CD8-positive, alpha-beta memory T cell (primary cell): ENCODE measurements around the gene NPFFR1. TPM values are rescaled to one million over a fixed set of nuclear protein-coding genes. Genes with fewer than 3 reads are reported as not detected.

Source experiments
- CTCF ChIA-PET: fragments of 350-600 bp; sonication (Branson Sonifier 250); formaldehyde crosslinking; loops from one replicate; lab custom pipeline; 2021; ENCODE audit warnings: antibody characterized with exemption; lab: Charles Lee
- POLR2A ChIA-PET: fragments of 350-600 bp; sonication (Branson Sonifier 250); formaldehyde crosslinking; loops from one replicate; lab custom pipeline; 2021; ENCODE audit warnings: antibody characterized with exemption; lab: Charles Lee
- DNase-seq, 5 donors: peaks; one replicate each; pipeline versions ENCODE4 v3.0.0 to v3.0.0-alpha.2; 2020 to 2022; ENCODE audit warnings: mixed read lengths in 1 of 5
- H3K27ac ChIP-seq: one replicate; pipeline ENCODE4 v1.7.0; 2013; ENCODE audit warnings: low read depth, mild to moderate bottlenecking, low read length, moderate library complexity
- H3K27me3 ChIP-seq: 2 replicates; pipeline ENCODE4 v1.7.0; 2013; ENCODE audit warnings: low read length, mild to moderate bottlenecking; ENCODE audit not compliant: insufficient read depth, poor library complexity, severe bottlenecking
- H3K36me3 ChIP-seq: 2 replicates; pipeline ENCODE4 v1.7.0; 2013; ENCODE audit warnings: mild to moderate bottlenecking, low read length, moderate library complexity; ENCODE audit not compliant: insufficient read depth
- H3K4me1 ChIP-seq: 2 replicates; pipeline ENCODE4 v1.7.0; 2013; ENCODE audit warnings: mild to moderate bottlenecking, low read length, moderate library complexity; ENCODE audit not compliant: insufficient read depth
- H3K4me3 ChIP-seq: 2 replicates; pipeline ENCODE4 v1.7.0; 2013; ENCODE audit warnings: mild to moderate bottlenecking, low read length
- H3K9me3 ChIP-seq: 2 replicates; pipeline ENCODE4 v1.7.0; 2013; ENCODE audit warnings: mild to moderate bottlenecking, low read length
- H3K27ac Mint-ChIP-seq, 8 donors: one replicate each; pipeline ENCODE4 v1.8.0; 2020 to 2021; ENCODE audit warnings: mixed read lengths in 8 of 8, mild to moderate bottlenecking in 6 of 8, inconsistent platforms in 3 of 8, moderate library complexity in 3 of 8
- H3K27me3 Mint-ChIP-seq, 2 donors: one replicate each; pipeline ENCODE4 v1.8.0; 2020 to 2021; ENCODE audit warnings: mixed read lengths in 2 of 2, mild to moderate bottlenecking in 1 of 2, moderate library complexity in 1 of 2
- H3K36me3 Mint-ChIP-seq, 3 donors: one replicate each; pipeline ENCODE4 v1.8.0; 2020 to 2021; ENCODE audit warnings: mixed read lengths in 3 of 3, inconsistent platforms in 1 of 3, mild to moderate bottlenecking in 1 of 3
- H3K4me1 Mint-ChIP-seq, 3 donors: one replicate each; pipeline ENCODE4 v1.8.0; 2020 to 2021; ENCODE audit warnings: mixed read lengths in 3 of 3, inconsistent platforms in 1 of 3, mild to moderate bottlenecking in 1 of 3
- H3K4me3 Mint-ChIP-seq, 7 donors: one replicate each; pipeline ENCODE4 v1.8.0; 2020 to 2021; ENCODE audit warnings: mixed read lengths in 7 of 7, mild to moderate bottlenecking in 6 of 7, moderate library complexity in 4 of 7, inconsistent platforms in 2 of 7
- H3K9me3 Mint-ChIP-seq, 5 donors: one replicate each; pipeline ENCODE4 v1.8.0; 2020 to 2022; ENCODE audit warnings: mixed read lengths in 5 of 5, mild to moderate bottlenecking in 3 of 5, moderate library complexity in 2 of 5, inconsistent platforms in 1 of 5
- polyA plus RNA-seq: library from polyadenylated mRNA; unstranded; fragments of 300-500 nt; fragmentation: Illumina TruSeq; gene quantifications from one replicate; pipeline ENCODE4 v1.2.3, GENCODE V29; 2021
- total RNA-seq, 2 experiments: library from RNA; stranded (reverse); gene quantifications; one replicate each; pipeline ENCODE4 v1.2.3, GENCODE V29; 2021

NPFFR1 gene
- total and polyA plus RNA-seq, 3 experiments from 2014 or later = not detected

DNA sequence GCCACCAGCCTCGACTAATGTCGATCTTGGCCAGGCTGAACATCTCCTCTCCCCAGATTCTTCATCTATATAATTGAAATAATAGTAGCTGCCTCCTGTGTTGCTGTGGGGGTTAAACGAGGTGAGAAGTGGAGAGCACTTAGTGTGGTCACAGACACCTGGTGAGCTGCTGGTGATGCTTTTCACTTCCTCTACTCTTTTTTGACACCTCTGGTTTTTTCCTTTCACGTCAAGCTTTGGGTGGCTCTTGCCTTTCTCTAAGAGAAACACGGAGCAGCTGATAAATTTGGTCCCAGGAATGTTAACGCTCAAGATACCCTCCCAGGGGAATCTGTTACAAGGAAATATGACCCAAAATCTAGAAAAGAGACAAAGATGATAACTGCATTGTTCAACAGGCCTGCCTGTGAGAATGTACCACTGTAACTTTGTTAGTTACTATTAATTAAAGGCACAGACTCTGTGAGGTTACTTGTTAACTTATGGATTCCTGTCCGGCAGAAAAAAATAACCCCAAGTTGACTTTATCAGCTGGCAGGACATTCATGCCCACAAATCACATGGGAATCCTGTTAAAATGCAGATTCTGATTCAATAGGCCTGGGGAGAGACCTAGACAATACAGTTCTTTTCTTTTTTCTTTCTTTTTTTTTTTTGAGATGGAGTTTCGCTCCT lies 9.5 kb upstream of the NPFFR1 start:
- no peak overlapping the region for H3K4me3 ChIP-seq
- peaks cover 3 to 8% of the 10 kb centered on the region in 2 donors for H3K27me3 Mint-ChIP-seq
- H3K9me3 ChIP-seq = no peaks in the 10 kb centered on the region
- H3K36me3 ChIP-seq = no peaks in the 10 kb centered on the region
- no peak for DNase-seq
- H3K27ac Mint-ChIP-seq = peak overlapping the region in 2 of 8 donors; percentile 5 to 40
- H3K4me3 Mint-ChIP-seq = no peak overlapping the region
- CTCF ChIA-PET = interaction anchor here (0.7 kb wide), 1 partner anchor 71 kb away, joined by 3 read pairs; no protein-coding TSS in a partner anchor
- POLR2A ChIA-PET = no interaction called here
- no peak overlapping the region for H3K27ac ChIP-seq
- H3K9me3 Mint-ChIP-seq = no peaks in the 10 kb centered on the region
- H3K36me3 Mint-ChIP-seq = no peaks in the 10 kb centered on the region
- H3K4me1 Mint-ChIP-seq = peaks cover 6 to 7% (median 6%) of the 10 kb centered on the region in 3 donors
- H3K27me3 ChIP-seq = no peaks in the 10 kb centered on the region
- no peaks in the 10 kb centered on the region for H3K4me1 ChIP-seq

GRCh38 chr10:70292004-70292403 lies 8.2 kb upstream of the NPFFR1 start:
- H3K9me3 ChIP-seq = no peaks in the 10 kb centered on the region
- H3K27me3 ChIP-seq = no peaks in the 10 kb centered on the region
- Mint-ChIP-seq H3K9me3 (no peaks in the 10 kb centered on the region), H3K4me1 (peaks cover 6 to 7% (median 6%) of the 10 kb centered on the region in 3 donors), H3K27ac (no peak overlapping the region), H3K4me3 (no peak overlapping the region), H3K27me3 (peaks cover 8 to 19% of the 10 kb centered on the region in 2 donors), H3K36me3 (no peaks in the 10 kb centered on the region)
- DNase-seq = no peak
- H3K36me3 ChIP-seq = no peaks in the 10 kb centered on the region
- H3K4me1 ChIP-seq = no peaks in the 10 kb centered on the region
- ChIA-PET POLR2A (no interaction called here), CTCF (no interaction called here)
- no peak overlapping the region for H3K27ac ChIP-seq
- no peak overlapping the region for H3K4me3 ChIP-seq

DNA sequence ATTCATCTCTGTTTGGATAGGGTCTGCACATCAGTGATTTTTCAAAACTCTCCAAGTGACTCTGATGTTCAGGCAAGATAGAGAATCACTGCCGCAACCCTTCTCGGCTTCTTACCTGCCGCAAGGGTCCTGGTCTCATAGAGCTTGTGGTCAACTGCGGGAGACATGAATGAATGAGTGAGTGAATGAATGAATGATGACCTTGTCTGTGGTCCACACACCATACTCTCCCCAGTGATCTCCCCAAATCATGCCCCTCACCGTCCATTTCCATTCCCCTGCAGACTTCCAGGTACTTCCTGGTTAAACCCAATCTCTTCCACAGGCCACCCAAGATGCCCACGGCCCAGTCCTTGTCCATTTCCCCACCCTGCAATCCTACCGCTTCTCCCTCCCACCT lies 5.9 kb upstream of the NPFFR1 start:
- CTCF ChIA-PET = no interaction called here
- Histone ChIP-seq H3K36me3 (no peaks in the 10 kb centered on the region), H3K27ac (no peak overlapping the region), H3K27me3 (peaks cover 7% of the 10 kb centered on the region), H3K4me3 (no peak overlapping the region), H3K4me1 (no peaks in the 10 kb centered on the region), H3K9me3 (no peaks in the 10 kb centered on the region)
- no peak for DNase-seq
- peaks cover 0 to under 1% (median 0%) of the 10 kb centered on the region in 3 donors for H3K36me3 Mint-ChIP-seq
- POLR2A ChIA-PET = no interaction called here
- no peak overlapping the region for H3K4me3 Mint-ChIP-seq
- H3K27ac Mint-ChIP-seq = peak overlapping the region in 1 of 8 donors; percentile 51
- H3K27me3 Mint-ChIP-seq = peaks cover 27 to 40% of the 10 kb centered on the region in 2 donors
- peaks cover 6 to 7% (median 6%) of the 10 kb centered on the region in 3 donors for H3K4me1 Mint-ChIP-seq
- peaks cover 0 to 2% (median 0%) of the 10 kb centered on the region in 5 donors for H3K9me3 Mint-ChIP-seq

DNA sequence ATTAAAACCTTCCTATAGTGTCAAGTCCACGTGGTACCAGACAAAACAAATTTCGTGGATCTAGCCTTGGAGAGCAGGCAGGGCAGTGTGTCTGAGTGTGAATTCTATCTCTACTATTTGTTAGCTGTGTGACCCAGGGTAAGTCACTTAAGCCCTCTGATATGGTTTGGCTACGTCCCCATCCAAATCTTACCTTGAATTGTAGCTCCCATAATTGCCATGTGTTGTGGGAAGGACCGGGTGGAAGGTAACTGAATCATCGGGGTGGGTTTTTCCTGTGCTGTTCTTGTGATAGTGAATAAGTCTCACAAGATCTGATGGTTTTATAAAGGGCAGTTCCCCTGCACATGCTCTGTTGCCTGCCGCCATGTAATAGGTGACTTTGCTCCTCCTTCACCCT lies 2.8 kb upstream of the NPFFR1 start:
- ChIA-PET CTCF (no interaction called here), POLR2A (no interaction called here)
- Mint-ChIP-seq H3K27ac (no peak overlapping the region), H3K4me1 (peaks cover 0 to 5% (median 0%) of the 10 kb centered on the region in 3 donors), H3K36me3 (peaks cover 0 to 5% (median 0%) of the 10 kb centered on the region in 3 donors), H3K4me3 (no peak overlapping the region), H3K9me3 (peaks cover 0 to 3% (median 2%) of the 10 kb centered on the region in 5 donors), H3K27me3 (peaks cover 38 to 65% of the 10 kb centered on the region in 2 donors)
- H3K4me1 ChIP-seq = no peaks in the 10 kb centered on the region
- no peaks in the 10 kb centered on the region for H3K9me3 ChIP-seq
- no peaks in the 10 kb centered on the region for H3K36me3 ChIP-seq
- peaks cover 14% of the 10 kb centered on the region for H3K27me3 ChIP-seq
- DNase-seq = no peak
- no peak overlapping the region for H3K27ac ChIP-seq
- no peak overlapping the region for H3K4me3 ChIP-seq

DNA sequence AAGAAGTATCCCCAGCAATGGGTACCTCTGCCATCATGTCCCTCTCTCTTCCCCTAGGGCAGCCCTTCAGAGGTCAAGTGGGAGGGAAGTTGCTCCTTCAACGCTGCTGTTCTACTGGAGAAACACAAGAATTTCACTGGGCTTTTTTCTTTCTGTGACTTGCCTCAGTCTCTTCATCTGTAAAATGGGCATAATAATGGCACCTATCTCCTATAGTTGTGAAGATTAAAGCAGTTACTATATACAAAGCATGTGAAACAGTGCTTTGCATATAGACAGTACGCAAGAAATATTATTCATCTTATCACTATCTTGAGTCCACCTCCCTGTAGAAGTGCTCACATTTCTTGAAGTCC lies 1.6 kb upstream of the NPFFR1 start:
- H3K27me3 ChIP-seq = peaks cover 14% of the 10 kb centered on the region
- H3K27ac Mint-ChIP-seq = no peak overlapping the region
- peaks cover 0 to 3% (median 2%) of the 10 kb centered on the region in 5 donors for H3K9me3 Mint-ChIP-seq
- no peak for DNase-seq
- peaks cover 0 to 5% (median 0%) of the 10 kb centered on the region in 3 donors for H3K4me1 Mint-ChIP-seq
- H3K4me3 ChIP-seq = no peak overlapping the region
- no peak overlapping the region for H3K27ac ChIP-seq
- H3K9me3 ChIP-seq = no peaks in the 10 kb centered on the region
- peaks cover 0 to 5% (median 1%) of the 10 kb centered on the region in 3 donors for H3K36me3 Mint-ChIP-seq
- peaks cover 41 to 73% of the 10 kb centered on the region in 2 donors for H3K27me3 Mint-ChIP-seq
- H3K4me1 ChIP-seq = no peaks in the 10 kb centered on the region
- no peaks in the 10 kb centered on the region for H3K36me3 ChIP-seq
- ChIA-PET POLR2A (no interaction called here), CTCF (interaction anchor here (0.8 kb wide), 1 partner anchor 12 kb away, joined by 4 read pairs; no protein-coding TSS in a partner anchor)
- H3K4me3 Mint-ChIP-seq = no peak overlapping the region

DNA sequence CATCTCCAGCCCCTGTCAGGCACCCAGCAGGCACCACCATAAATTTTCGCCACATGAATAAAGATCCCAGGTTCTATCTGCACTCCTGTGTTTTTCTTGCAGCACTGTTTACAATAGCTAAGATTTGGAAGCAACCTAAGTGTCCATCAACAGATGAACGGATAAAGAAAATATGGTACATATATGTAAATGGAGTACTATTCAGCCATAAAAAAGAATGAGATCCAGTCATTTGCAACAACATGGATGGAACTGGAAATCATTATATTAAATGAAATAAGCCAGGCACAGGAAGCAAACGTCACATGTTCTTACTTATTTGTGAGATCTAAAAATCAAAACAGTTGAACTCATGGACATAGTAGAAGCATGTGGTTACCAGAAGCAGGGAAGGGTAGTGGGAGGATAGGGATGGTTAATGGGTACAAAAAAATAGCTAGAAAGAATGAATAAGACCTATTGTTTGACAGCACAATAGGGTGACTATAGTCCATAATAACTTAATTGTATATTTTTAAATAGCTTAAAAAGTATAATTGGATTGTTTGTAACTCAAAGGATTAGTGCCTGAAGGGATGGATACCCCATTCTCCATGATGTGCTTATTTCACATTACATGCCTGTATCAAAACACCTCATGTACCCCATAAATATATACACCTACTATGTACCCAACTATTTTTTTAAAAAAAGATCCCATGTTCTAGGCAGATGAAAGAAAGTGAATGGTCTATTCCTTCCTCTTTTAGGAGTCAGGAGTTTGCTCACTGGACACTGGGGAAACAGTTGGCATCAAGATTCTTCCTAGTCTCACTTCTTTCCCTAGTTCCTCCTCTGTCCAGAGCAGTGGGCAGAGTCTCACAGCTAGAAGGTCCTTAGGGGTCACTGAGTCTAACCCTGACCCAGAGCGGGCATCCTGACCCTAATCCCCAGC lies 1.0 kb upstream of the NPFFR1 start:
- DNase-seq = no peak
- ChIA-PET CTCF (interaction anchor here (1.3 kb wide), 1 partner anchor 12 kb away, joined by 3 read pairs; no protein-coding TSS in a partner anchor), POLR2A (no interaction called here)
- Mint-ChIP-seq H3K4me3 (no peak overlapping the region), H3K9me3 (peaks cover 0 to 3% (median 2%) of the 10 kb centered on the region in 5 donors), H3K27ac (no peak overlapping the region), H3K4me1 (peaks cover 0 to 5% (median 0%) of the 10 kb centered on the region in 3 donors), H3K36me3 (peaks cover 0 to 5% (median 1%) of the 10 kb centered on the region in 3 donors), H3K27me3 (peaks cover 41 to 69% of the 10 kb centered on the region in 2 donors)
- H3K36me3 ChIP-seq = no peaks in the 10 kb centered on the region
- H3K9me3 ChIP-seq = no peaks in the 10 kb centered on the region
- no peak overlapping the region for H3K27ac ChIP-seq
- H3K4me1 ChIP-seq = no peaks in the 10 kb centered on the region
- no peak overlapping the region for H3K4me3 ChIP-seq
- H3K27me3 ChIP-seq = peaks cover 14% of the 10 kb centered on the region

DNA sequence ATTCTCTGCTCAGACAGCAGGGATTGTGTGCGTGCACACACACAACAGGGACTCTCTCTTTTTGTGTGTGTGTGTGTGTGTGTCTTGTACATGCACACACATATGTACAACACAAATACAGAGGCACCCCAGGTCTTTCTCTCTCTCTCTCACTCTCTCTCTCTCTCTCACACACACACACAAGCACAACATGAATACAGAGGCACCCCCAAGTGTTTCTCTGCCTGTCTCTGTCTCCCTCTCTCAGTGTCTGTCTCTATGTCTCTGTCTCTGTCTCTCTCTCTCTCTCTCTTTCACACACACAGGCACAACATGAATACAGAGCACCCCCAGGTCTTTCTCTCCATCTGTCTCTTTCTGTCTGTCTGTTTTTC lies 746 bp downstream of the NPFFR1 start:
- Histone ChIP-seq H3K4me3 (no peak overlapping the region), H3K4me1 (no peaks in the 10 kb centered on the region), H3K27me3 (peaks cover 14% of the 10 kb centered on the region), H3K27ac (no peak overlapping the region), H3K36me3 (no peaks in the 10 kb centered on the region), H3K9me3 (no peaks in the 10 kb centered on the region)
- POLR2A ChIA-PET = no interaction called here
- DNase-seq = no peak
- H3K9me3 Mint-ChIP-seq = peaks cover 0 to 3% (median 2%) of the 10 kb centered on the region in 5 donors
- CTCF ChIA-PET = no interaction called here
- no peak overlapping the region for H3K4me3 Mint-ChIP-seq
- peaks cover 0 to 5% (median 1%) of the 10 kb centered on the region in 3 donors for H3K36me3 Mint-ChIP-seq
- peaks cover 0 to 5% (median 0%) of the 10 kb centered on the region in 3 donors for H3K4me1 Mint-ChIP-seq
- peaks cover 41 to 63% of the 10 kb centered on the region in 2 donors for H3K27me3 Mint-ChIP-seq
- no peak overlapping the region for H3K27ac Mint-ChIP-seq
